ENCODE results near the gene SH3D19.

- no peak for TF ChIP-seq CTCF (IDR thresholded peaks at IDR 0.05)
- TF ChIP-seq EP300 (IDR thresholded peaks at IDR 0.05): no peak
These were observed 98.2 kb downstream of the SH3D19 start for GRCh38 chr4:151227172-151227571.

All from ovary (tissue), 3 donors.